HUDEP-2 (cell line): ENCODE measurements around the gene NT5DC3.

ENCODE experiments used
- DNase-seq, 76 experiments: peaks; one replicate each; lab custom pipeline; 2025; ENCODE audit not compliant: unreplicated experiment in 76 of 76; lab: John Stamatoyannopoulos, UW

Gene NT5DC3

DNA sequence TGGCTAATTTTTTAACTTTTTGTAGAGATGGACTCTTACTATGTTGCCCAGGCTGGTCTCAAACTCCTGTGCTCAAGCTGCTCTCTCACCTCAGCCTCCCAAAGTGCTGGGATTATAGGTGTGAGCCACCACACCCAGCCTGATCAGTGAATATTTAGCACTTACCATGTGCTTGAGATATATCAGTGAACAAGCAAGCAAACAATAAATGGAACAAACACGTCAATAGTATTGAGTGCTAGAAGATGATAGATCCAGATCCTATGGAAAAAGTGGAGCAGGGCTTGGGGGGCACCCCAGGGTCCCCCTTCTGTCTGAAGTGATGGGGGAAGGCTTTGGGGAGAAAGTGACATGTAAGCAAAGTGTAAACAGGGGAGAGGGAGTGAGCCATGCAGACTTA is 83.8 kb downstream of the NT5DC3 start:
- no peak for DNase-seq

DNA sequence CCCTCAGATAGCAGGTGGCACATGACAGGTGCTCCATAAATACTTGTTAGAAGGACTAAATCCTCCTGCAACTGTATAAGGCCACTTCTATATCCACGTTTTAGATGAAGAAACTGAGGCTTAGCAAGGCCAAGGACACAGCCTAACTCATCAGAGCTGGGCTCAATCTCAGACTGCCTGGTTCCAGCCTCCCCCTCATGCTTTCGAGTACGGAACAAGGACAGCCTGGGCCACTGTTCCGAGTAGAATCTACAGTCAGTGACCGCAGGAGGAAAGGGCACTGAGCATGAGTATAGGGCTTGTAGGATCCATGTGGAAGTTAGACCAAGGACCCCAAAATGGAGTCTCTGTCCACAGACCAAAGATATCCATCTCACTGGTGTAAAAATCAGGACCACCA is 84.6 kb downstream of the NT5DC3 start:
- no peak for DNase-seq

DNA sequence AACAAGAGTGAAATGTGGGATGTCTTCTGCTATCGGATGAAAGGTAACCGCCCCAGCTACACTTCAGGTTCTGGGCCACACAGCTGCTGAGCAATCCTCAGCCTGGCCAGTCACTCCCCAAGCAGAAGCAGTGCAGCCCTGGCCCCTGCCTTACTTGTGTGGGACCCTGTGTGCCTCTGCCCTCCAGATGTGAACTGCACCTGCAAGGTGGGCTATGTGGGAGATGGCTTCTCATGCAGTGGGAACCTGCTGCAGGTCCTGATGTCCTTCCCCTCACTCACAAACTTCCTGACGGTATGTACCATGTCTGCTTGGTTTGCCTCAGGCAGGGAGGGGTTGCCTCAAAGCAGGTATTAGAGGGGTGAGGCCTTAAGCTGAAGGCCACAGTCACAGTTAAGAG is 85.6 kb downstream of the NT5DC3 start:
- DNase-seq = no peak

DNA sequence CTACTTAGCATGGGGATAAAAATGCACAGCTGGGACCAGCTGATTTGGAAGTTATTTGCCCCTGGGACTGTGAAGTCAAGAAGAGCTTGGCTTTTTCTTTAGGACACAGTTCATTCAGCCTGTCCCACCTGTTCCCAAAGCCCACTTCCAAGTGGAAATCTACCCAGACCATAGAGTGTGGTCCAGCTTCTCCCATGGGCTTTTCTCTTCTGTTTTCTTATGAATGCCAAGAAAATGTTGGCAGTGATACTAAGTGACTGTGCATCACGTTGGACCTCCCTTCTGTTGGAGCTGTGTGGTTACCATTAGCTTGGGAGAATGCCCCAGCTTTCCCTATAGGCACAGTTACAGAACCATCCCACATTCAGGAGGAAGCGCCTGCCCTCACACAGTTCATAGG is 89.4 kb downstream of the NT5DC3 start:
- no peak for DNase-seq

DNA sequence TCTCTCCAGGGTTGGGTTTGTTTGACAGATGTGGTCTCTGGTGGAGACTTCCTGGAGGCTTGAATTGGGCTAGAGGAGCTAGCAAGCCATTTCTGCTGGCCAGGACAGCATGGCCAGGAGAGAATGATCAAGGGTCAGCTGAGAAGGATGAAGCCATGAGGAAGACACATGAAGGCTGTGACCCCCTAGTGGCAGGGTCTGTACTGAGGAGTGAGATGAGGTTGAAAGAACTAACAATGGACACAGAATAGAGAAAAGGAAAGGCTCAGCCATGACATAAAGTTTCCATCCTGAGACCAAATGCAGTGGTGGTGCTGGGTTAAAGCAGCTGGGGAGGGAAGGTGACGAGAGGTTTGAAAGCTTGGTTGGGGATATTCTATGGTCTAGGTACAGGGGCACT is 89.9 kb downstream of the NT5DC3 start:
- peak in 3 of 76 experiments; percentile 2 to 10 (median 6) for DNase-seq

DNA sequence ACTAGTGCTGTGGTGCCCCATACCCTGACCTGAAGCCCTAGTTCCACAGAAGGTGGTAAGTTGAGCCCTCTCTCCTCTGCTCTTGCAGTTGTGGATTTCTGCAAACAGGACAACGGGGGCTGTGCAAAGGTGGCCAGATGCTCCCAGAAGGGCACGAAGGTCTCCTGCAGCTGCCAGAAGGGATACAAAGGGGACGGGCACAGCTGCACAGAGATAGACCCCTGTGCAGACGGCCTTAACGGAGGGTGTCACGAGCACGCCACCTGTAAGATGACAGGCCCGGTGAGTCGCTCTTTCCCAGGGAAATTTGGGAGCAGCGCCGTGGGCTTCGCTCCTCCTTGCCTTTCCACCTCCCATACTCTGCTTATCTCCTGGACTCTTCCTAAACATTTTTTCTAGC is 92.2 kb downstream of the NT5DC3 start:
- DNase-seq = no peak

DNA sequence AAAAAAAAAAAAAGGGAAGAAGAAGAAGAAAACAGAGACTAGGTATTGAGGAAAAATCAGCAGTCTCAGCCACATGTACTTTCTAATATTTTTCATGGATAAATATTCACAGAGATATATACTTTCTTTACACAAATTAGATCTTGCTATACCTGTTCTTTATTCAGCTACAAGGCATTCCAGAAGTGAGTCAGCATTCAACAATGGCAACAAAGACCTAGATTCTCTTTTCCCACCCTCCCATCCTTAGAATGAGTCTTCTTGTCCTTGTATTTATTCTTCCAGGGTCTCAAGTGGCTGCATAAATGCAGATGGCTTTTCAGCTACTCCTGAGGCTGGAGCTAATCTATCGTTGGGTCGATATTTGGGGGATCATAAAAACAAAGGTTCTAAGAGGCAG is 93.0 kb downstream of the NT5DC3 start:
- no peak for DNase-seq

DNA sequence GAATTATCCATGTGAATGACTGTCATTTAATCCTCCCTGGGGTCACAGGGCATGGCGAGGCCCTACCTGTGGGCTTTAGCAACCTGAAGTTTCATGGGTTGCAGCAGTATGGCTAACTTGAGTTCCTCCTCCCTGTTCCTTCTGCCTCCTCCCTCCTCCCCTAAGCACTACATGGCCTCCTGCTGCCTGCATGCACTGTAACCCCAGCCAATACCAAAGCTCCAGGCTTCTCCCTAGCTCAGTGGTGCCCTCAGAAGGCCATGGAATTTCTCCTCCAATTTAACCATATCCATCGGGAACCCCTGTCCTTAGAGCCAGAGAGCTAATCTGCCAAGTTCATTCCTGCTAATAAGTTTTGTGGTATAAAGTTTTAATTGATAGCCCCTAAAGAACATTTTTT is 95.1 kb downstream of the NT5DC3 start:
- DNase-seq = no peak

DNA sequence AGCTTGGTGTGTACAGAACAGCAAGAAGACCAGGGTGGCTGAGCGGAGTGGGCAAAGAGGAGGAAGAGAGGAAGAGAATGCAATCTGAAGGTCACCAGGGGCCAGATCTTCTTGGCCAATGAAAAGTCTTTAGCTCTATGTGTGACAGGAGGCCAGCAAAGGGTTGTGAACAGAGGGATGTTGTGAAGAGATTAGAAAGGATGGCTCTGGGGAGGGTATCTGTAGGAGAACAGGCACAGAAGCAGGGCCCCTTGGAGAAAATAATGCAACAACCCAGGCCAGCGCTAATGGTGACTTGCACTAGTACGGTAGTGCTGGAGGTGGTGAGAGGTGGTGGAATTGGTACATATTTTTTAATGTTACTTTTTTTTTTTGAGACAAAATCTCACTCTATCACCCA is 97.2 kb downstream of the NT5DC3 start:
- DNase-seq = no peak

DNA sequence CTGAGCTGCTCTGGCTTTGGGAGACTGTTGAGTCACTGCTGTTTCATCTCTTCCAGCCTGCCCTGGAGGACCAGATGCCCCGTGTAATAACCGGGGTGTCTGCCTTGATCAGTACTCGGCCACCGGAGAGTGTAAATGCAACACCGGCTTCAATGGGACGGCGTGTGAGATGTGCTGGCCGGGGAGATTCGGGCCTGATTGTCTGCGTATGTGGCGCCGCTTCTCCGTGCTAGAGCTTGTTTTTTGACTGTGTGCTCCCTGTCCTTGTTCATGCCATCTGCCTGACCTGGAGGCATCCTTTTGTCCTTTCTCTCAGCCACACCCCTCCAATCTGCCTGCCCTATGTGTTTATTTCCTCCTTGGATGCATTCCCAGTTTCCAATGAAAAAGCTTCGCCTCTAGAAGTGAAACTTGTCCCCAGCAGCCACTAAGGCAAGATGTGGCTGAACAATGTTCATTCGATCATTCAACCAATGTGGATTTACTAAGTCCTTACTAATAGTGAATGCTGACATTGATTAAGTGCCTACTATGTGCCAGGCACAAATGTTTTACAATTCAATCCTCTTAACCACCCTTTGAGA is 98.6 kb downstream of the NT5DC3 start:
- DNase-seq = no peak

DNA sequence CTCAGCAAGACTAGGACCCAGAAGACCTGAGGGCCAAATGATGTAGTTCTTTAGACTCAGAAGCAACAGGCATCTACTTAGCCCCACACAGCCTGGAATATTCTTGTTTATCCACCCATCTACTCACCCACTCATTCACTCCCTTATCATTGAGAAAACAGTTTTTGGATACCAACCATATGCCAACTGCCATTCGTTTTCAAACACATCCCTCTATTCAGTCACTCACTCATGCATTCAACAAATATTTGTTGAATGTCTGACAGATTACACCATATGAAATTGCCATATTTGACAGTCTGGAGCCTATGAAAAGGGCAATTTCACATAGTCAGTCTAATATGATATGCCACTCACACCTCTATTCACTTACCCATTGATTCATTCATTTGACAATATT is 103.2 kb downstream of the NT5DC3 start:
- DNase-seq = no peak

DNA sequence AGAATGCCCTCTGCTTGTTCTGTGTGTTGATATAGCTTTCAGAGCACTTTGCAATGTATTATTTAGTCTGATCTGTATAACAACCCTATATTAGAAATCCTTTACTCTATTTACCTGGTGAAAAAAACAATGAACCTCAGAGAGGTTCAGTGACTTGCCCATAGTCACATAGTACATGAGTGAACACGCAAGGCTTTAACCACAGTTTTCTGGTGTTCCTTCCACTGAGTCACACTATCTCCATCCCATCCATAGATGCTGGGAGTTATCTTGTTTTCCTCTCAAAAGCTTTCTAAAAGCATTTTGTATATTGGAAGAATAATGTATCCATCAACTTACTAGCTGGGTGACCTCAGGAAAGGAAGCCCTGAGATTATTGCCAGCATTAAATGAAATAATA is 104.5 kb downstream of the NT5DC3 start:
- DNase-seq = no peak

DNA sequence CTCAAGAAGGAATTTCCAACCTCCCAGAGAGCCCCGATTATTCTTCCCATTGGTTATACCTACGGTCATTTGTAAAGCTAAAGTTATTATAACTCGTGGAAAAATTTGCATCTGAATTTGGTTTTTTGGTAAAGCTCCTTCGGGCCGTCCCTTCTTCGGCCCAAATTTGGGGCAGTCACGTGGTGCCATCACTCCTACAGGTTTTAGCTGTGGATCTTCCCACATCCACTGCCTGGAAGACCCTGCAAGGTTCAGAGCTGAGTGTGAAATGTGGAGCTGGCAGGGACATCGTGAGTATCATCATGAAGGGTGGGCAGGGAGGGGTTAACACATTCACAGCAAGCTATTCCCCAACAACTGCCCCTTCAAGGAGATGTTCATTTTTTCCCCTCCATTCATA is 105.7 kb downstream of the NT5DC3 start:
- no peak for DNase-seq

DNA sequence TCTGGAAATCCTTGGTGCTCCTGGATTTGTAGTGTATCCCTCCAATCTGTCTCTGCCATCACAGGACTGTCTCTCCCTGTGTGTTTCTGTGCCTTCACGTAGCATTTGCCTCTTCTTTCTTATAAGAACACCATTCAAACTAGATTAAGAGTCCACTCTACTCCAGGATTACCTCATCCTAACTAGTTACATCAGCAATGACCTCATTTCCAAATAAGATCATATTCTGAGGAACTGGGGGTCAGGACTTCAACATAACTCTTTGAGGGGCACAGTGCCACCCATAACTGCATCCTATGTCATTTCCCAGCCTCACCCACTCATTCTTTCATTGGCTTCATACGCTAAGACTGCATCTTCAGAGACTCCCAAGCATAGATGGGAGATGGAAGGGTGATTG is 106.2 kb downstream of the NT5DC3 start:
- no peak for DNase-seq

DNA sequence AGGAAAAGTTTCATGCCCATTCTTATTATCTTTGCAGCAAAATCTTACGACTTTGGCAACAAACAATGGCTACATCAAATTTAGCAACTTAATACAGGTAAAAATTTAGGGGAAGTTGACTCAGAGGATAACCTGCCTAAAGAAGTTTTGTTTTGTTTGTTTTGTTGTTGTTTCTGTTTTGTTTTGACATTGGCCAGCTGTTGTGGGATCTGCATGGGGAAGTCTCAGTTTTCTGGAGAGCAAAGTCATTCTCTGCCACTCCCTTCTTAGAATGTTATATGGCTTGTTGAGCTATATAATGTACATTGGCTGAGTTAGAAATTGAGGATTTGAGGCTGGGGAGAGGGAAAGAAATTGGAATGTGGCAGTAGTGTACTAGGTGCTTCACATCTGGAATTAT is 109.5 kb downstream of the NT5DC3 start:
- DNase-seq = no peak

DNA sequence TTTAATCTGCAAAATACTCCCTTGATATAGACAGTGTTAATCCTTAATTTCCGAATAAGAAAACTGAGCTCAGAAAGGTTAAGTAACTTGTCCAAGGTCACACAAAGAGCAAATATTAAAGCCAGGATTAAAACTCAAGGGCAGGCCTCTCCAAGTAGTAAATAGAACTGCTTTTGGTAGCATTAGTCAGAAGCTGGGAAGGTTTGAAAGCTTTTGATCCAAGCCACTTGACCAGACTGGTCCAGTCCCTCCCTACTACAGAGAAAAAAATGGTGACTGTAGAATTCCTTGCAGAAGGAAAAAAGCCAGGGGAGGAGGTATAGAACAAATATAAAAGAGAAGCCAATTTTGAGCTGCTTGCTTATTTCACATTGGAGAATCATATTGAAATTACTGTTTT is 111.5 kb downstream of the NT5DC3 start:
- DNase-seq = no peak

DNA sequence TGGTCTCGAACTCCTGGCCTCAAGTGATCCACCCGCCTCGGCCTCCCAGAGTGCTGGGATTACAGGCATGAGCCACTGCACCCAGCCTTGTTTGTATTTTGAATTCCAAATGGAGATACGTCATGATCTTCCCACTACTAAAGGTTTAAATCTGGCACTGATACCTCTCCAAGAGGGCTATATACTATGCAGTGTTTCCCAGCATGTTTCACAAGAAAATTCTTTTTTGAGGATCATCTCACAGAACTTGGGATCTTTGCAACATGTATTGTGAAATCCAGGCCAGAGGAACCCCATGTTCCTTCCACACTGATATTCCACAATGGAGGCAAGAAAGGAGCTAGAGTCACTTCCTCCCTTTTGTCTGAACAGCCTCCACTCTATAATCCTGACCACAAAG is 112.7 kb downstream of the NT5DC3 start:
- no peak for DNase-seq

DNA sequence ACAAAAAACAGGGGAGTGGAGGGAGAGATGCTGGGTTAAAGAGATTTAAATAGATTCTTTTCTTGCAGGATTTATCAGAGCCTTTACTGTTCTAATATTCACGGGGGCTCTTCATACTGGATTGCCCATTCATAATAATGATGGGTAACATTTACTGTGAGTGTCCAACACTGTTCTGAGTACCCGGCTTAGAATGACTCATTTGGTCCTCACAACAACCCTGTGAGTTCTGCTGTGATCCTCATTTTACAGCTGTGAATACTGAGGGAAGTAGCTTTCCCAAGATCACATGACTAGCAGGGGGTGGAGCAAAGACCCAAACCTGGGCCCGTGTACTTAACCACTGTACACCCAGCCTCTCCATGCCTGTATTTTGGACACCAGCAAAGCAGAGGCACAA is 113.4 kb downstream of the NT5DC3 start:
- DNase-seq = no peak

DNA sequence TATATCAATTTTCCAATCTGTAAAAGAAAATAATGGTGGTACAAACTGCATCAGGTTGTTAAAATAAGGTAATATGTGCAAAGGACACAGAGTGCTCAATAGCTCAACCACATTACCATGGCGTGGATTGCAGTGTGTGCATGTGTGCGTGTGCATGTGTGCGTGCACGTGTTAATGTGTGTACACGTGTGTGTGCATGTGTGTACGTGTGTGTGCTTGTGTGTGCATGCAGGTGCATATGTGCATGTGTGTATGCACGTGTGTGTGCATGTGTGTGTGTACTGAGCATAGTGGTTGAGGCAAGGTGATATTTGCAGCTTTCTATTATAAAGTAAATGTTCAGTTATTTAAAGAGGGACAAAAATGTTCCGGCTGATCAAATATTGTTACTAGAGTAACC is 115.6 kb downstream of the NT5DC3 start:
- DNase-seq = no peak
